IMR-90 (cell line): ENCODE data around the gene PARVB. TPM values are rescaled to one million over a fixed set of nuclear protein-coding genes. Genes with fewer than 3 reads are reported as not detected.

ENCODE experiments used
- ATAC-seq: fragments of 200-7000 bp; cut with Tn5 transposase; 2 replicates; pipeline ENCODE4 v1.9.1; 2020; ENCODE audit warnings: low read depth, mild to moderate bottlenecking, moderate library complexity
- BruUV-seq: library from RNA; stranded (reverse); fragments of 400-500 nt; replicated peaks from 2 replicates; lab custom pipeline; 2021; lab: Mats Ljungman, UMichigan
- CTCF ChIA-PET: fragments of 300-600 bp; formaldehyde crosslinking; extraction: SDS; loops from one replicate; lab custom pipeline; 2021; ENCODE audit warnings: antibody characterized with exemption; lab: Yijun Ruan, JAX
- POLR2A ChIA-PET: fragments of 300-600 bp; sonication (Branson Sonifier 250); formaldehyde crosslinking; loops from one replicate; lab custom pipeline; 2022; ENCODE audit warnings: antibody characterized with exemption; ENCODE audit not compliant: unreplicated experiment; lab: Charles Lee
- DNase-seq: peaks from one replicate; pipeline ENCODE4 v3.0.0; 2013
- H2AFZ ChIP-seq: replicated peaks from 2 replicates; pipeline ENCODE3; 2013; ENCODE audit warnings: low read length, mild to moderate bottlenecking; ENCODE audit not compliant: poor library complexity
- H2AK5ac ChIP-seq: 2 replicates; pipeline ENCODE4 v1.6.1; 2013; ENCODE audit warnings: low read depth, low read length, inconsistent platforms
- H2AK9ac ChIP-seq: replicated peaks from 2 replicates; pipeline ENCODE3; 2013; ENCODE audit warnings: mild to moderate bottlenecking, low read depth, low read length, moderate library complexity; ENCODE audit not compliant: poor library complexity
- H2BK120ac ChIP-seq: 2 replicates; pipeline ENCODE4 v1.6.1; 2013; ENCODE audit warnings: low read depth, low read length, inconsistent platforms
- H2BK15ac ChIP-seq: 3 replicates; pipeline ENCODE4 v1.6.1; 2013; ENCODE audit warnings: low read depth, low read length, inconsistent platforms
- H2BK20ac ChIP-seq: 2 replicates; pipeline ENCODE4 v1.6.1; 2013; ENCODE audit warnings: low read depth, mild to moderate bottlenecking, inconsistent platforms, low read length, moderate library complexity
- H2BK5ac ChIP-seq: 2 replicates; pipeline ENCODE4 v1.6.1; 2013; ENCODE audit warnings: mild to moderate bottlenecking, low read depth, low read length, inconsistent platforms; ENCODE audit not compliant: poor library complexity, severe bottlenecking
- H3K14ac ChIP-seq: replicated peaks from 2 replicates; pipeline ENCODE4 v1.6.1; 2013; ENCODE audit warnings: low read depth, low read length, inconsistent platforms
- H3K18ac ChIP-seq: 2 replicates; pipeline ENCODE4 v1.6.1; 2013; ENCODE audit warnings: low read depth, low read length, control low read depth
- H3K23ac ChIP-seq: 2 replicates; pipeline ENCODE4 v1.6.1; 2013; ENCODE audit warnings: low read depth, low read length, inconsistent platforms
- H3K27ac ChIP-seq: 2 replicates; pipeline ENCODE4 v1.5.1; 2013; ENCODE audit warnings: mild to moderate bottlenecking, control low read depth, low read length; ENCODE audit not compliant: insufficient read depth
- H3K27me3 ChIP-seq: 2 replicates; pipeline ENCODE4 v1.6.1; 2013; ENCODE audit warnings: low read length; ENCODE audit not compliant: control insufficient read depth, insufficient read depth
- H3K36me3 ChIP-seq: 2 replicates; pipeline ENCODE4 v1.6.1; 2013; ENCODE audit warnings: low read length, mixed read lengths; ENCODE audit not compliant: control insufficient read depth, insufficient read depth
- H3K4ac ChIP-seq: 2 replicates; pipeline ENCODE4 v1.6.1; 2013; ENCODE audit warnings: low read depth, low read length, inconsistent platforms
- H3K4me1 ChIP-seq: 2 replicates; pipeline ENCODE4 v1.6.1; 2013; ENCODE audit warnings: low read length, mixed read lengths; ENCODE audit not compliant: control insufficient read depth, insufficient read depth
- H3K4me2 ChIP-seq: 2 replicates; pipeline ENCODE4 v1.6.1; 2013; ENCODE audit warnings: low read depth, mild to moderate bottlenecking, control low read depth, low read length, moderate library complexity
- H3K4me3 ChIP-seq: 2 replicates; pipeline ENCODE4 v1.5.1; 2013; ENCODE audit warnings: low read depth, mild to moderate bottlenecking, control low read depth, low read length, moderate library complexity; ENCODE audit not compliant: insufficient read depth
- H3K56ac ChIP-seq: 2 replicates; pipeline ENCODE4 v1.6.1; 2013; ENCODE audit warnings: low read length, inconsistent platforms; ENCODE audit not compliant: insufficient read depth; ENCODE audit errors: extremely low read depth
- H3K79me1 ChIP-seq, 2 experiments: 2 replicates each; pipeline ENCODE4 v1.6.1; 2013; ENCODE audit warnings: low read length in 2 of 2, inconsistent platforms in 1 of 2, low read depth in 1 of 2
- H3K9ac ChIP-seq: 2 replicates; pipeline ENCODE4 v1.6.1; 2013; ENCODE audit warnings: low read depth, low read length, control low read depth
- H3K9me1 ChIP-seq: 2 replicates; pipeline ENCODE4 v1.6.1; 2013; ENCODE audit warnings: low read length, inconsistent platforms; ENCODE audit not compliant: insufficient read depth
- H3K9me3 ChIP-seq: 2 replicates; pipeline ENCODE4 v1.6.1; 2013; ENCODE audit warnings: low read length; ENCODE audit not compliant: control insufficient read depth, insufficient read depth
- H4K20me1 ChIP-seq: 2 replicates; pipeline ENCODE4 v1.6.1; 2013; ENCODE audit warnings: low read length, inconsistent platforms; ENCODE audit not compliant: insufficient read depth
- H4K5ac ChIP-seq: 2 replicates; pipeline ENCODE4 v1.6.1; 2013; ENCODE audit warnings: mild to moderate bottlenecking, low read depth, low read length, control low read depth
- H4K8ac ChIP-seq, 2 experiments: 2 replicates each; pipeline ENCODE4 v1.6.1; 2013; ENCODE audit warnings: low read depth in 2 of 2, low read length in 2 of 2, control low read depth in 1 of 2, inconsistent platforms in 1 of 2
- H4K91ac ChIP-seq: 2 replicates; pipeline ENCODE4 v1.6.1; 2013; ENCODE audit warnings: low read depth, low read length, inconsistent platforms; ENCODE audit not compliant: insufficient read depth
- ELK1 ChIP-seq: fragments of 150-350 bp; IDR thresholded peaks from 2 replicates; pipeline ENCODE4 v1.6.1; 2016; ENCODE audit warnings: low read depth, mild to moderate bottlenecking, low read length, moderate library complexity, borderline replicate concordance
- MAZ ChIP-seq: IDR thresholded peaks from 2 replicates; pipeline ENCODE4 v1.6.1; 2012; ENCODE audit warnings: low read depth, mild to moderate bottlenecking, low read length, improper control_type of control experiment, moderate library complexity, borderline replicate concordance
- RFX5 ChIP-seq: IDR thresholded peaks from 2 replicates; pipeline ENCODE4 v1.8.0; 2012; ENCODE audit warnings: low read depth, mild to moderate bottlenecking, low read length, moderate library complexity
- WGBS, 2 experiments: methylation state at CpG; one replicate each; pipeline versions ENCODE4 v1.1.5 to v1.1.7; 2013; ENCODE audit warnings: missing lambda C conversion rate in 2 of 2; ENCODE audit not compliant: insufficient read length in 1 of 2; ENCODE audit errors: extremely low coverage in 2 of 2; 5-methylcytosine and 5-hydroxymethylcytosine counted together
- dilution Hi-C: fragments of 300-500 bp; cut with HindIII; formaldehyde crosslinking; loops from one replicate; pipeline ENCODE4 v1.14.3; 2018; ENCODE audit warnings: low sequenced_read_pairs; ENCODE audit not compliant: unreplicated experiment
- in situ Hi-C: fragments of 300-500 bp; cut with MboI; formaldehyde crosslinking; loops from 3 replicates; pipeline ENCODE4 v1.14.3; 2019; ENCODE audit warnings: low sequenced_read_pairs, inconsistent platforms, mixed read lengths
- intact Hi-C: fragments of 100-400 bp; cut with micrococcal nuclease; formaldehyde crosslinking; loops from 2 replicates; pipeline ENCODE4 v1.10.0; 2022
- polyA plus RNA-seq, 3 experiments: library from polyadenylated mRNA; depleted of rRNA; stranded (reverse); fragments of >200 nt; gene quantifications; 2 replicates each; pipeline ENCODE4 v1.2.3, GENCODE V29; 2012; ENCODE audit warnings: low replicate concordance in 1 of 3
- total RNA-seq: library from RNA; depleted of rRNA; stranded (reverse); fragments of >200 nt; gene quantifications from 2 replicates; pipeline ENCODE4 v1.2.3, GENCODE V29; 2012

Gene PARVB
- total and polyA plus RNA-seq, 2 of the 4 experiments (the other 2 are of a cell fraction) = 44.3 to 53.9 TPM

GRCh38 chr22:43975041-43975440 lies 49.1 kb upstream of the PARVB start:
- Histone ChIP-seq H3K18ac (no peak overlapping the region), H3K27me3 (no peaks in the 10 kb centered on the region), H3K4me2 (no peak overlapping the region), H4K20me1 (no peaks in the 10 kb centered on the region; the same call in none of the 2 replicates), H3K56ac (no peak overlapping the region), H2AFZ (no peak overlapping the region), H2AK9ac (no peak overlapping the region), H4K8ac (no peak overlapping the region), H2BK120ac (no peak overlapping the region), H3K4me3 (no peak overlapping the region), H2BK15ac (no peak overlapping the region), H2BK20ac (no peak overlapping the region), H3K9me1 (no peaks in the 10 kb centered on the region), H2AK5ac (no peak overlapping the region), H4K5ac (no peak overlapping the region), H4K91ac (no peak overlapping the region), H3K23ac (no peak overlapping the region), H2BK5ac (no peak overlapping the region), H3K79me1 (peaks cover 4% of the 10 kb centered on the region in 2 experiments; a peak in 3 of 4 replicates), H3K4me1 (no peaks in the 10 kb centered on the region), H3K9ac (no peak overlapping the region), H3K4ac (no peak overlapping the region), H3K27ac (no peak overlapping the region), H3K14ac (no peak overlapping the region), H3K9me3 (no peaks in the 10 kb centered on the region), H3K36me3 (peaks cover 70% of the 10 kb centered on the region)
- BruUV-seq = no TSS peak
- ATAC-seq = no peak
- ChIA-PET CTCF (no interaction called here), POLR2A (no interaction called here)
- no CpG with 5 or more reads among the region's 4 CpGs for WGBS, 2 experiments
- dilution Hi-C loops = no loop called here
- in situ Hi-C loops = no loop called here
- intact Hi-C loops = no loop called here
- DNase-seq = no peak
- TF ChIP-seq RFX5 (no peak), ELK1 (no peak), MAZ (no peak)
